ENCODE results near the gene FZD2.

DNA sequence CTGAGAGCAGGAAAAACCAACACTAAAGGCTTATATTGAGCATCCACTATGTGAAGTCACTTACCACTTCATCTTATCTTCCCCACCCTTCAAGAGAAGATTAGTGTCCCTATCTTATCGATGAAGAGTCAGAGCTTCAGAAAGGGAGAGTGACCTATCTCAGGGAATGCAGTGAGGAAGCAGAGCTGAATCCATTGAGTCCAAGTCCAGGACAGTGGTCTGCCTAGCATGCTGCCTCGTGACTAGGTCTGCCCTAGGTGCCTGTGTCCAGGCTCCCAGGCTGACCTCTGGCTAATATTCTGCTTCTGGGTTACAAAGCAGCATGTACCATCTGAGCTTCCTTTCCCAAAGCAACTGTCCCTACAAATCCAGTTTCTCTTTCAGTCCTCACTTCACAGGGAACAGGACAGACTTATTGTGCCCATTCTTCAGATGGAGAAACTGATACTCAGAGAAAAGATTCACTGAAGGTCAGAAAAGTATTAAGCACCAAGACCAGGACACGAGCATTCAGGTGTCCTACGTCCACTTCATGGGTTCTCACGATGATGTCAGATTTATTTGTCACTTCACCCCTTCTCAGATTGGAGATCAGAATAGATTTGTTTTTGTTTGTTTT, 13.3 kb upstream of the FZD2 start:
- TF ChIP-seq EZH2 (IDR thresholded peaks at IDR 0.05; ENCODE audit: insufficient read depth, poor library complexity, severe bottlenecking) (no peak), EZH2phosphoT487 (IDR thresholded peaks at IDR 0.05; ENCODE audit: insufficient read depth, low read depth) (no peak)
